Activated B cell treated with CpG ODN at 0.5 μM for 24 hours (primary cell): ENCODE data around the gene CTDSP2. TPM values are rescaled to one million over a fixed set of nuclear protein-coding genes. Genes with fewer than 3 reads are reported as not detected.
"Not testable (repeated sequence)": the region's sequence is repeated elsewhere in the genome, so short reads cannot be mapped to it uniquely, and the experiment has no call there.

Experiments used
- ATAC-seq: fragments of 200-7000 bp; cut with Tn5 transposase; one replicate; pipeline ENCODE4 v1.10.0; 2021; ENCODE audit warnings: low read depth, mild to moderate bottlenecking, moderate library complexity
- CTCF ChIA-PET: fragments of 350-600 bp; sonication (Branson Sonifier 250); formaldehyde crosslinking; loops from one replicate; lab custom pipeline; 2021; ENCODE audit warnings: antibody characterized with exemption; lab: Charles Lee
- POLR2A ChIA-PET: fragments of 350-600 bp; sonication (Branson Sonifier 250); formaldehyde crosslinking; loops from one replicate; lab custom pipeline; 2021; ENCODE audit warnings: antibody characterized with exemption; lab: Charles Lee
- DNase-seq: peaks from one replicate; pipeline ENCODE4 v3.0.0; 2022
- H3K27ac Mint-ChIP-seq: one replicate; pipeline ENCODE4 v1.8.0; 2020; ENCODE audit warnings: mixed read lengths
- H3K27me3 Mint-ChIP-seq: one replicate; pipeline ENCODE4 v1.8.0; 2021; ENCODE audit warnings: mixed read lengths
- H3K36me3 Mint-ChIP-seq: one replicate; pipeline ENCODE4 v1.8.0; 2021; ENCODE audit warnings: low read depth, mixed read lengths
- H3K4me1 Mint-ChIP-seq: one replicate; pipeline ENCODE4 v1.8.0; 2021; ENCODE audit warnings: mixed read lengths
- H3K4me3 Mint-ChIP-seq: one replicate; pipeline ENCODE4 v1.8.0; 2020; ENCODE audit warnings: mild to moderate bottlenecking, mixed read lengths
- H3K9me3 Mint-ChIP-seq: one replicate; pipeline ENCODE4 v1.8.0; 2020; ENCODE audit warnings: mixed read lengths
- CTCF ChIP-seq: fragments of 200-600 bp; IDR thresholded peaks from one replicate; pipeline ENCODE4 v1.8.0; 2022; ENCODE audit warnings: antibody characterized with exemption, mild to moderate bottlenecking
- intact Hi-C: fragments of 100-400 bp; cut with micrococcal nuclease; formaldehyde crosslinking; loops from one replicate; pipeline ENCODE4 v1.15.1; 2024
- total RNA-seq: library from RNA; stranded (reverse); gene quantifications from 2 replicates; pipeline ENCODE4 v1.2.3, GENCODE V29; 2022

CTDSP2 gene
- total RNA-seq, 1 donor from 2014 or later, result 81.5 TPM

- ChIA-PET POLR2A (no interaction called here), CTCF (interaction anchor here (1.3 kb wide), 1 partner anchor 25 kb away, joined by 3 read pairs; no protein-coding TSS in a partner anchor)
- DNase-seq, result no peak
- intact Hi-C loops, result no loop called here
- Mint-ChIP-seq H3K27ac (no peak overlapping the region), H3K4me1 (peaks cover 4% of the 10 kb centered on the region), H3K9me3 (no peaks in the 10 kb centered on the region), H3K4me3 (no peak overlapping the region), H3K27me3 (no peaks in the 10 kb centered on the region), H3K36me3 (peaks cover 95% of the 10 kb centered on the region)
- TF ChIP-seq CTCF, result no peak
- no peak for ATAC-seq
Measured at GRCh38 chr12:57823908-57824640, 22.5 kb downstream of the CTDSP2 start.

- ATAC-seq, result no peak
- H3K36me3 Mint-ChIP-seq, result peaks cover 93% of the 10 kb centered on the region
- no peak overlapping the region for H3K4me3 Mint-ChIP-seq
- no peaks in the 10 kb centered on the region for H3K27me3 Mint-ChIP-seq
- H3K27ac Mint-ChIP-seq, result no peak overlapping the region
- DNase-seq, result no peak
- ChIA-PET POLR2A (no interaction called here), CTCF (interaction anchor here (1.3 kb wide), 1 partner anchor 24 kb away, joined by 3 read pairs; no protein-coding TSS in a partner anchor)
- no peaks in the 10 kb centered on the region for H3K9me3 Mint-ChIP-seq
- TF ChIP-seq CTCF, result no peak
- intact Hi-C loops, result no loop called here
- H3K4me1 Mint-ChIP-seq, result peaks cover 1% of the 10 kb centered on the region
Measured at GRCh38 chr12:57823131-57823907, 23.2 kb downstream of the CTDSP2 start.

- intact Hi-C loops, result no loop called here
- Mint-ChIP-seq H3K4me3 (no peak overlapping the region), H3K9me3 (no peaks in the 10 kb centered on the region), H3K4me1 (peaks cover 1% of the 10 kb centered on the region), H3K36me3 (peaks cover 87% of the 10 kb centered on the region), H3K27ac (no peak overlapping the region), H3K27me3 (no peaks in the 10 kb centered on the region)
- CTCF ChIA-PET, result interaction anchor here (1.3 kb wide), 1 partner anchor 23 kb away, joined by 3 read pairs; no protein-coding TSS in a partner anchor
- no peak for DNase-seq
- no peak for TF ChIP-seq CTCF
- no peak for ATAC-seq
- POLR2A ChIA-PET, result no interaction called here
Measured at GRCh38 chr12:57822392-57823130, 24.0 kb downstream of the CTDSP2 start.

GRCh38 chr12:57821474-57822214 lies 24.9 kb downstream of the CTDSP2 start:
- POLR2A ChIA-PET, result no interaction called here
- H3K4me1 Mint-ChIP-seq, result peaks cover 1% of the 10 kb centered on the region
- H3K4me3 Mint-ChIP-seq, result no peak overlapping the region
- no peak overlapping the region for H3K27ac Mint-ChIP-seq
- peaks cover 77% of the 10 kb centered on the region for H3K36me3 Mint-ChIP-seq
- CTCF ChIA-PET, result no interaction called here
- H3K27me3 Mint-ChIP-seq, result no peaks in the 10 kb centered on the region
- DNase-seq (no peak), ATAC-seq (no peak)
- TF ChIP-seq CTCF, result no peak
- intact Hi-C loops, result no loop called here
- H3K9me3 Mint-ChIP-seq, result no peaks in the 10 kb centered on the region

- CTCF ChIA-PET, H3K27ac Mint-ChIP-seq, ATAC-seq, POLR2A ChIA-PET, H3K4me1 Mint-ChIP-seq, H3K9me3 Mint-ChIP-seq, H3K4me3 Mint-ChIP-seq, DNase-seq, intact Hi-C loops, H3K27me3 Mint-ChIP-seq: not testable (repeated sequence)
- H3K36me3 Mint-ChIP-seq, result peaks cover 71% of the 10 kb centered on the region
Measured at GRCh38 chr12:57821015-57821414, 25.5 kb downstream of the CTDSP2 start.

- CTCF ChIA-PET, DNase-seq, ATAC-seq, POLR2A ChIA-PET, intact Hi-C loops, H3K27ac Mint-ChIP-seq, H3K27me3 Mint-ChIP-seq, H3K9me3 Mint-ChIP-seq, H3K4me1 Mint-ChIP-seq, H3K4me3 Mint-ChIP-seq: not testable (repeated sequence)
- peaks cover 62% of the 10 kb centered on the region for H3K36me3 Mint-ChIP-seq
Measured at GRCh38 chr12:57820119-57820518, 26.4 kb downstream of the CTDSP2 start.

GRCh38 chr12:57817990-57818331 lies 28.6 kb downstream of the CTDSP2 start:
- ATAC-seq, POLR2A ChIA-PET, H3K4me1 Mint-ChIP-seq, H3K27ac Mint-ChIP-seq, DNase-seq, H3K4me3 Mint-ChIP-seq, H3K9me3 Mint-ChIP-seq, intact Hi-C loops, H3K27me3 Mint-ChIP-seq: not testable (repeated sequence)
- peaks cover 41% of the 10 kb centered on the region for H3K36me3 Mint-ChIP-seq
- CTCF ChIA-PET, result interaction anchor here (0.8 to 3.0 kb wide), 3 partner anchors 15 to 87 kb away, joined by 3 to 6 read pairs (median 5); no protein-coding TSS in a partner anchor
